Body of pancreas (tissue), 4 donors: ENCODE data around the gene CRAT.

Experiments
- CTCF ChIP-seq, 7 experiments: fragments of 450-650 bp in 4 of 7; fragments of 200-600 bp in 3 of 7; sonication (generic) in 3 of 7; IDR thresholded peaks; one replicate each; pipeline ENCODE4 v1.5.1; 2016 to 2019; ENCODE audit warnings: antibody characterized with exemption in 7 of 7
- POLR2A ChIP-seq, 3 donors: fragments of 450-650 bp; IDR thresholded peaks; one replicate each; pipeline ENCODE4 v1.6.1; 2016; ENCODE audit warnings: antibody characterized with exemption in 3 of 3, mild to moderate bottlenecking in 2 of 3

GRCh38 chr9:129080298-129080600, 30.3 kb downstream of the CRAT start:
- TF ChIP-seq CTCF (IDR thresholded peaks at IDR 0.05), result no peak
- no peak for TF ChIP-seq POLR2A (IDR thresholded peaks at IDR 0.05)
